ENCODE data around the gene VPS8.

The VPS8 gene

DNA sequence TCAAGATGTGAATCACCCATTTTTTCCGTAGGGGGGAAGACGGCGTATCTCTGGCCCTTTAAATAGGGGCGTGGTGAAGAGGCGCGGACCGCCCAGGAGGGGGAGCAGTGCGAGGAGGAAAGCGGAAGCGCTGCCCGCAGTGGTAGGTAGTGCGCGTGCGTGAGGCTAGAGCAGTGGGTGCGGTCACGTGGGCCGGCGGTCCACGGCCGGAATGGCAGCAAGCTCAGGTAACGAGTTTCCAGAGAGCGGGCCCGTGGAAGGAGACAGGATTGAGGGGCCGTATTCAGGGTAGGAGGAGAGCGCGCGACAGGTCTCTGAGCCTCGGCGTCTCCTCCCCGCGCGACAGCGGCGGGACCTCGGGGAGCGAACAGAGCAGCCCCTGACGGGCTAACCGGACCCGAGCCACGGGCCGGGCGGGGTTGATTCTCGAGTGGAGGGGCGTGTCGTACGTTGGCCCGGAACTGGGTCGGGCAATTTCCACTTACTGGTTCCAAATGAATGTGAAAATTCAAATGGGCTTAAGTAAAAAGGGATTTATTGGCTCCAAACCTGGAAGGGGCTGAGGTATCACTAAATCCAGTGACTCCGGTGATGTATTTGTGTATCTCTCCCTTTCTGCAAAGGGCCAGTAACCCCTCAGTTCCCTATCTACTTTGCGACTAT is at the start of gene VPS8:
VPS8 (plus strand) TSS at position 168 of the 663 bp plus-strand sequence. CDS start 12,467 bp downstream, outside the sequence.
- DNase-seq, result peak; percentile 97

DNA sequence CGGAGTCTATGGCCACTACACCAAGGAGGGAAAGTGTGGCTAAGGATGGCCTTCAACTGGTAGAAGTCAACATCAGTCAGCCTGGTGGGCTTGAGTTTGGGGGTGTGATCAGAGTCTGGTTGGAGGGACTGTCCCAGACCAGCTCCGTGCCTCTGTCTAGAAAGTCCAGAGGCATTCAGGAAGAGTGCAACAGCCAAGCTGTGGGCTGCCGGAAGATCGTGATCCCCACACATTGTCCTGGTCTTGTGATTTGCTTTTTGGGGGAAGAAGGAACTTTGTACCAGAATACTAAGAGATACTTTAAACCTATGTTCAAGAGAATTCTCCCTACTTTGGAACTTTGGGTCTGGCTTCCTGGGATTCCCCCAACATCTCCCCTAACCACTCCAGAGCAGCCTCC is 47.8 kb upstream of the VPS8 start:
- DNase-seq, result no peak

DNA sequence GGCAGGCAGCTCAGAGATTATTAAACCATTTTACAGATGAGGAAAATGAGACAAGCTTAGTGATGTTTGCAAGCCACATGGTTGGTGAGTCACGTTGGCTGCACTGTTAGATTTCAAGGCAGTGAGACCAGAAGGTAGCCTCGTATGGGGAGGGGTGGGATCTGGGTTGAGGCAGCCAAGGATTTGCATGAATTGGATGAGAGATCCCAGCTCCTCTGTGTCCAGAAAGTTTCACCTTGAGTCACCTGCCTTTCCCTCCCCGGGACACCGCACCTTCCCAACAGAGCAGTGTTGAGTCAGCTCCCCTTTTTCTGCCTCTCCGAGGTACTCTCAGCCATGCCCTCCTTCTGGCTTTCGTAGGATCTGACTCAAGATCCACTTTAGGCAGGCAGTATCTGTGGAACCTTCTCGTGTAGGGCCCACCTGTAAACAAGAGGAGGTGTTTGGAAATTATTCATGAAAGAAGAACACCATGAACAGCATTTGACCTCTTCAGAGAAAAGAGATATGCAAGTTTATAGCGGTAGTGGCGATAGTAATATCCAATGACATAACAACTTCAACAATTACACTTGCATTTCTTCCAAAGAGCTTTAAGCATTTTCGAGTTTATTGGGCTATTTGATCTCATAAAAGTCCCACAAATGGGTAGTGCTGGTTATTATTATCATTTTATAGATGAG is 46.8 kb upstream of the VPS8 start:
- no peak for DNase-seq

- no peak for DNase-seq
These were observed 46.3 kb upstream of the VPS8 start for GRCh38 chr3:184765730-184766074.

DNA sequence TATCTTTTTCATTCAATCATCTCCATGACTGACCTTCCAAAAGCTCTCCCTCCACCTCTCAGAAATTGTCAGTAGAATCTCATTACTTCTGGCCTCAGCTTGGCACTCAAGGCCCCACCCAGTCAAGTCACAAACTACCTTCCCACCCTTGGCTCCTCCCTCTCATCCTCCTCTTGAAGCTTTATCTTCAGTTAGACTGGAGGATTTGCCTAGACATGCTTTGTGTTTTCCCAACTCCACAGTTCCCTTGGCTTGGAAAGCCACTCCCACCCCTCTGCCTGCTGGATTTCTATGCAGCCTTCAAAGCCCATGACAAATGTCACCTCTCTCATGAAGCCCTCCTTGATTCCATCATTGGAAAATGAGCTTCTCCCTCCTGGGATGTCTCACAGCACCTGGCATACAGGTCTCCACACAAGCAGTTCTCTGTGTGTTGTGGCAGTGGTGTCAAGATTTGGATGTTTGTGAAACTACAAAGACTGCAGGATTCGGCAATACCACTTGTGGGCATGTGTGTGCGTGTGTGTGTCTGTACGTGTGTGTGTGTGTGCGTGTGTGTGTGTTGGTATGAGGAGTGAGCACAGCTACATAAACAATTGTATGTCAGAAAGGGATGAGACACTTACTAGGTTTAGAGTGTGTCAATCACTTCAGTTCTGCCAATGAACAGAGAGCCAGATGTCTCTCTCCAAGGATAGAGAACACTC is 45.3 kb upstream of the VPS8 start:
- no peak for DNase-seq

DNA sequence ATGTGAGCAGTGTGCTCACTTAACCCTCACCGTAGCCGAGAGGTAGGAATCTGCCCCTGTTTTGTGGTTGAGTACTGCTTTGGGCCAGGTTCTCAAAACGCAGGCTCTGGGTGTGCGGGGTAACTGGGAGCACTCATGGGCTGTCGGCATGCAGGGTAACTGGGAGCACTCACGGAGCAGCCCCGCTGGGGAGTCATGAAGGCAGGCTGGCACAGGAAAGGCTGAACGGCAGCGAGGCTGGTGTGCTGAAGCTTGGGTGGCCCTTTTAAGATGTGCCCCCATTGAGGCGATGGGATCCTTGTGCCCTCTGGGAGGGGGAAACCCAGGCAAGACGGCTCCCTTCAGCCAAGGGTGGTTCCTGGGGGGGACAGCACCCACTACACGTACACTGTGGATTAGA is 44.6 kb upstream of the VPS8 start:
- no peak for DNase-seq

DNA sequence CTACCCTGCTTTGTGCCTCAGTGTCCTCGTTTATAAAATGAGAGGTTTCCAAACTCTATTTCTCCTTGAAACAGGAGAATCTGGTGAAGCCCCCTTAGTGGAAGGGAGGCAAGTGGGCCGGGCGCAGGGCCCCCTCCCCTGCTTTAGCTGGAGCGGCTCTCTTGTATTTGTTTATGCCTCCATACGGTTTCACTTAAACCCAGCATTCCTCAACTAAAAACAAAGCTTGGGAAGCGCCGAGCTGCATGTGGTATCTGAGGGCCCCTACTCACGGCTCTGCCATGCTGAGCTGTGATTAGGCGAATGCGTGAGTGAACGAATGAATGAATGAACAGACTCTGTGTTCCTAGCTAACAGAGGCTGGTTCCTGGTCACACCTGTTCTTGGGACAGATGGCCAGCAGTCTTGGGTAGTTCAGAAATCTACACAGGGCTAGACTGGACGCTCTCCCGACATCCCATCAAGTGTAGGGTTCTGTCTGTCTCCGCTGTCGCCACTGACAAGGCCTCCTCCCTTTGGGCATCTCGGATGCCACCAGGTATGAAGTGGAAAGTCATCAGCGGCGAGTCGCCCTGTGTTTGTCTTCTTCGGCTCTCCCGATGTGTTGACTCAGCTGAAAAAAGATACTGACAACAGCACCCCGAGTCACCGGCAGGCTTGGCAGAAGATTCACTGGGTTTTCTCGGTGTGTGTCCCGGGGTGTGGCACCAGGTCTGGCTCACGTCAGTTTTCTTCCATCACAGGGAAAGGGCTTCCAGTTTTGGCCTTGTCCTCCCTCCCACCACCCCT is 42.4 kb upstream of the VPS8 start:
- DNase-seq, result no peak

GRCh38 chr3:184770541-184770940 is 41.4 kb upstream of the VPS8 start:
- no peak for DNase-seq

- DNase-seq, result no peak
These were observed 40.5 kb upstream of the VPS8 start for GRCh38 chr3:184771301-184772127.

GRCh38 chr3:184772667-184773272 is 39.2 kb upstream of the VPS8 start:
- DNase-seq, result no peak

DNA sequence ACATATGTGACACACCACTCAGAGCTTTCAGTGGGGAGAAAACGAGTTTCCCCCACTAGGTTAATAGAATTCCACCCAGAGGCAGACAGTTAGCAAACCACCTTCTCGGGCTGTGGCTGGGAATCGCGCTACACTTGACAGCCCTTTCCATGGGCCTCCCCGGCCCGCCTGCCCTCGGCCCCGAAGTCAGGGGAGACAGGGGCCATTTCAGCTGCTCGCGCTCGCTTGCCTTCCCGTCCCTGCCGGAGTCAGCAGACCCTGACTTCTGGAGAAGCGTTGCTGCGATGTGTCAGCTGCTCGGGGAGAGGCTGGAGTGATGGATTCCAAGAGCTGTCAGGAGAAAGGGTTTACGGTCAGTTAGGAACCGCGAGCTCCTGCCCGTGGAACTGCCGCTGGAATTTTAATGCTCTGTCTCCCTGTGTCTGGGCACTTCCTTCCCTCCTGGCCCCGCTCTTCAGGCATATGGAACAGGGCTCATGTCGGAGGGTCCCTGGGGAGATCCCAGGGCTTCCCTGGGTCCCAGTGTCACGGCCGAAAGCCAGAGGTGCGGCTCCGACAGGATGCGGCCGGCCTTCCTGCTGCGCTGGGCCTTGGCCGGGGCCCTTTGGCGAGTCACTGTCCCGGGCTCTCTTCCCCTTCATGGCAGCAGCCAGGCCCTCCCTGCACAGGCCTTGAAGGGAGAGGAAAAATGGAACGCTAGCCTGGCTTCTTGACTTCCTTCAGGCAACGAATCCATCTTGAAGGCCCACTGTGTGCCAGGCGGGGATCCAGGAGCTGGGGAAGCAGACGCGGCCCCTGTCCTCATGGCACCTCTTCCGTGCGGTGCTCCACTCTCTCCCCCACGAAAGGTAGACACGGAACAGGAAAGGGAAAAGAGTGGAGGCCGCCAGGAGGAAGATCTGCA is 38.4 kb upstream of the VPS8 start:
- DNase-seq, result no peak

- DNase-seq, result no peak
These were observed 35.0 kb upstream of the VPS8 start for GRCh38 chr3:184776916-184777315.

- peak; percentile 72 for DNase-seq
These were observed 34.2 kb upstream of the VPS8 start for GRCh38 chr3:184777566-184778356.

DNA sequence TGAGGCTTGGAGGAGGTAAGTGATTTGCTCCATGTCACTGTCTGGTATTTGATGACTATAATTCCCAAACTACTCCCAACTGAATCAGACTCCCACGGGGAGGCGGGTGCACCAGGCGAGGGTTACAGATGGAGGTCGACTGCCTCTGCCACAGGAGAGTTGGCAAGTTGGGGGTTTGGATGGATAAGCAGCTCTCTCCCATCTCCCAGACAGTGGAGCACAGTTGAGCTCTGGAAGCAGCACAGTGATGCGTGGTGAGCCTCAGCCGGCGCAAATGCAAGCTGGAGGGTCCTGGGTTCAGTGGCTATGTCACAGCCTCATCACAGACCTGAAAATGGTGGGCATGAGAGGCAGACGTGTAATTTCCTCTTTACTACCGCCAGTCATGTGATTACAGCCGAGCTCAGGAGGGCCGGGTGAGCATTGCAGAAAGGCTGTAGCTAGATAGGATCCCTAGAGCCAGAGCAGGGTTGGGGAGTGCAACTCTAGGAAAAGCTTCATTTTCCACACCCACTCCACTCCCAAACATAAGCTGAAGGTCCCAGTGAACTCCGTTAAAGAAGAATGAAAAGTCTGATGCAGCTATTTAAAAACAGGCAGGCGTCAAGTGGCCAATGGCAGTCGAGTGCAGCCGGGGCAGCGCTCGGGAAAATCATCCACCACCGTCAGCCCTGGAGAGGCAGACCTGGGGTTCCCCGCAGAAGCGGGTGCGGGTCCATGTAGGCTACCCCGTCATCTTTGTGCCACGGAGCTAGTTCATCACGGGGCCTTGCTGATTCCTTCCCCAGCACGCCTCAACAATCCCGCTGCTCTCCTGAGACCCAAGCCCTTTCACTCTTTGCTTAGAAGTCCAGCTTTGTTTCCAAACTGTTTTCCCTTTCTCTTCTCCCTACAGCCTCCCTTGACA is 33.3 kb upstream of the VPS8 start:
- no peak for DNase-seq

GRCh38 chr3:184780981-184781515 is 30.9 kb upstream of the VPS8 start:
- no peak for DNase-seq

DNA sequence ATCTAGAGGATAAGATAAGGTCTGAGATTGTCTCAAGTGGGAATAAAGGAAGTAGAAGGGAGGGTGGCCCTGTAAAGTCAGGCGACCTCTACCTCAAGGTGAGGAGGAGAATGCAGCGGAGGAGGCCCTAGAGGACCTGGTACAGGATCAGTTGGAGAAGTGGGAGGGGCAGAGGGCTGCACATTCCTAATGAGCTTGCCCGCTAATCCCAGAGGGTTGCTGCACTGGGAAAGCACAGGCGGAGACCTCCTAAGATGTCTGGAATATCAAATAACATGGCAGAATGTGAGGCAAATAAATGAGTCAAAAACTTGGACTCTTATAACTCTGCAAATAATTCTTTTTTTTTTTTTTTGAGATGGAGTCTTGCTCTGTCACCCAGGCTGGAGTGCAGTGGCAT is 30.2 kb upstream of the VPS8 start:
- DNase-seq, result no peak

- no peak for DNase-seq
These were observed 28.6 kb upstream of the VPS8 start for GRCh38 chr3:184783319-184783718.

DNA sequence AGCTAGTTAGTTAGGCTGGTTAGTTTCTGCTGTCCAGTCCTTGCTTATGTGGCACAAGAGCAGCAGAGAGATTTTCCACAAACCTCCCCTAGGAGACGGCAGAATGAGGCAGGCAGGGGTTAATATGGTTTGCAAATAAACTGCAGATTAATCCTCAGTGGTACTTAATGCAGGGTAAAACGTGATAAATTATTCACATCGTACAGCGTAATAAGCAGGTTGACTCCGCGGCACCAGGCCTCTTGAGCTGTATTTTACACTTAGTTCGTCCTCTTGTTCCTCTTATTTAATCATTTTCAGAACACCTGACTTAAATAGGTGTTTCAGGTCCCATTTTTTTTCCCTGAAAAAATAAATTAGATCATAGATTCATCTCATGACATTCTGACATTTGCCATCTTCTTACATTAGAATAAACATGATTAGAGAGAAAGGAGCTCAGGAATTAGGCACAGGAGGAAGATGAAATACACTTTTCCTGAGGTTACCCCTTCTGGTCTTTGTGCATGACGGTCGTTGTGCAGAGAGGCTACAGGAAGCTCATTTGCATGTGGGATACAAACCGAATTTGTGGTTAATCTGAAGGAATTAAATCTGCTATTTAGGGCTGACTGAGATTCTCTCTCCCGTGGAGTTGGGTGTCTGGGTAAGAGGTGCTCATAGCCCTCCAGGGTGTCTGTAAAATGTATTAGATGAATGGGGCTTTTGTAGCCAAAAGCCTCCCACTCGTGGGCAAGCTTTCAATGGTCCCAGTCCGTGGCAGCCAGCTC is 27.1 kb upstream of the VPS8 start:
- no peak for DNase-seq
